Endothelial cell of umbilical vein (primary cell): Measurements from ENCODE around the gene MAMDC2. TPM values are rescaled to one million over a fixed set of nuclear protein-coding genes. Genes with fewer than 3 reads are reported as not detected.
A peak's percentile ranks its signal among the peaks of the same experiment; 100 is the strongest.

ENCODE experiments used
- BruUV-seq: library from RNA; stranded (reverse); fragments of 400-500 nt; replicated peaks from 2 replicates; lab custom pipeline; 2021; lab: Mats Ljungman, UMichigan
- CTCF ChIA-PET: fragments of 300-600, 350-600 bp; sonication (Branson Sonifier 250); formaldehyde crosslinking; loops from one replicate; lab custom pipeline; 2021; ENCODE audit warnings: antibody characterized with exemption, inconsistent platforms; lab: Charles Lee
- POLR2A ChIA-PET: fragments of 300-600, 350-600 bp; sonication (Branson Sonifier 250); formaldehyde crosslinking; loops from one replicate; lab custom pipeline; 2021; ENCODE audit warnings: antibody characterized with exemption, inconsistent platforms; lab: Charles Lee
- DNase-seq: peaks from one replicate; pipeline ENCODE4 v3.0.0-alpha.2; 2011; ENCODE audit warnings: low read depth, low spot score
- FAIRE-seq: peaks from 2 replicates; lab custom pipeline; 2011; peaks lifted over from hg19 to GRCh38; lab: Jason Lieb, UNC
- H2AFZ ChIP-seq: 2 replicates; pipeline ENCODE4 v1.6.0; 2012; ENCODE audit warnings: low read depth, low read length, control low read depth, inconsistent platforms
- H3K27ac ChIP-seq: 2 replicates; pipeline ENCODE4 v1.5.1; 2011; ENCODE audit warnings: low read depth, mild to moderate bottlenecking, control low read depth, low read length, moderate library complexity; ENCODE audit not compliant: insufficient read depth
- H3K27me3 ChIP-seq, 2 experiments: 2 replicates each; pipeline versions ENCODE4 v1.6.0 to v1.6.1; 2011; ENCODE audit warnings: low read length in 2 of 2, mixed read lengths in 1 of 2; ENCODE audit not compliant: control insufficient read depth in 2 of 2, insufficient read depth in 2 of 2
- H3K36me3 ChIP-seq, 2 experiments: 2 replicates in 1 of 2; 3 replicates in 1 of 2; pipeline ENCODE4 v1.5.1; 2011; ENCODE audit warnings: low read length in 2 of 2, mild to moderate bottlenecking in 1 of 2, moderate library complexity in 1 of 2; ENCODE audit not compliant: control insufficient read depth in 2 of 2, insufficient read depth in 2 of 2; ENCODE audit errors: extremely low read depth in 1 of 2
- H3K4me1 ChIP-seq: 3 replicates; pipeline ENCODE4 v1.5.1; 2011; ENCODE audit warnings: mild to moderate bottlenecking, low read length; ENCODE audit not compliant: control insufficient read depth, insufficient read depth; ENCODE audit errors: extremely low read depth
- H3K4me2 ChIP-seq: 2 replicates; pipeline ENCODE4 v1.6.1; 2011; ENCODE audit warnings: low read length, control low read depth, mixed read lengths; ENCODE audit not compliant: insufficient read depth
- H3K4me3 ChIP-seq, 3 experiments: fragments of 200-600 bp in 1 of 3; sonication (generic), shearing (Covaris generic) in 1 of 3; replicated peaks in 1 of 3; 2 replicates each; pipeline ENCODE4 v1.5.1; 2011 to 2016; ENCODE audit warnings: control low read depth in 3 of 3, low read length in 3 of 3, mild to moderate bottlenecking in 2 of 3, inconsistent platforms in 1 of 3, low read depth in 1 of 3, moderate library complexity in 1 of 3; ENCODE audit not compliant: insufficient read depth in 1 of 3
- H3K79me2 ChIP-seq: 2 replicates; pipeline ENCODE4 v1.6.0; 2012; ENCODE audit warnings: low read length, inconsistent platforms; ENCODE audit not compliant: control insufficient read depth, insufficient read depth
- H3K9ac ChIP-seq: replicated peaks from 2 replicates; pipeline ENCODE3; 2011; ENCODE audit warnings: low read length, control low read depth; ENCODE audit not compliant: insufficient read depth; ENCODE audit errors: extremely low read depth
- H3K9me1 ChIP-seq: replicated peaks from 3 replicates; pipeline ENCODE4 v1.6.0; 2011; ENCODE audit warnings: mild to moderate bottlenecking, low read length; ENCODE audit not compliant: control insufficient read depth, insufficient read depth; ENCODE audit errors: extremely low read depth
- H3K9me3 ChIP-seq: replicated peaks from 2 replicates; pipeline ENCODE4 v1.5.1; 2012; ENCODE audit warnings: low read length, inconsistent platforms; ENCODE audit not compliant: control insufficient read depth, insufficient read depth
- H4K20me1 ChIP-seq: replicated peaks from 2 replicates; pipeline ENCODE3; 2011; ENCODE audit warnings: mild to moderate bottlenecking, low read length; ENCODE audit not compliant: control insufficient read depth, insufficient read depth; ENCODE audit errors: extremely low read depth
- CTCF ChIP-seq, 2 donors: IDR thresholded peaks; 1 replicate in 1 of 2; 2 replicates in 1 of 2; pipeline ENCODE4 v1.5.1; 2011; ENCODE audit warnings: low read length in 2 of 2, mild to moderate bottlenecking in 2 of 2, moderate library complexity in 2 of 2, control low read depth in 1 of 2, inconsistent platforms in 1 of 2, low read depth in 1 of 2; ENCODE audit not compliant: insufficient read depth in 1 of 2; ENCODE audit errors: extremely low read depth in 1 of 2
- EZH2 ChIP-seq: IDR thresholded peaks from 2 replicates; pipeline ENCODE4 v1.6.1; 2012; ENCODE audit warnings: borderline replicate concordance, low read depth, mild to moderate bottlenecking, moderate library complexity, low read length, inconsistent platforms; ENCODE audit not compliant: severe bottlenecking
- FOS ChIP-seq: IDR thresholded peaks from 2 replicates; pipeline ENCODE4 v1.6.1; 2011; ENCODE audit warnings: mild to moderate bottlenecking, low read length, moderate library complexity, borderline replicate concordance; ENCODE audit not compliant: insufficient read depth
- GATA2 ChIP-seq: IDR thresholded peaks from 2 replicates; pipeline ENCODE4 v1.7.0; 2011; ENCODE audit warnings: low read depth, mild to moderate bottlenecking, moderate library complexity, mixed read lengths, low read length; ENCODE audit not compliant: insufficient read length, insufficient read depth
- JUN ChIP-seq: IDR thresholded peaks from 2 replicates; pipeline ENCODE4 v1.6.1; 2011; ENCODE audit warnings: borderline replicate concordance, low read depth; ENCODE audit not compliant: insufficient read length, insufficient read depth
- MAX ChIP-seq: IDR thresholded peaks from 2 replicates; pipeline ENCODE4 v1.6.1; 2011; ENCODE audit not compliant: insufficient read depth, insufficient read length
- MYC ChIP-seq: IDR thresholded peaks from one replicate; pipeline ENCODE4 v1.6.1; 2011; ENCODE audit warnings: mild to moderate bottlenecking, low read depth, low read length
- POLR2A ChIP-seq: IDR thresholded peaks from 2 replicates; pipeline ENCODE4 v1.6.1; 2012; ENCODE audit warnings: low read depth, mild to moderate bottlenecking, control low read depth, low read length
- POLR2AphosphoS5 ChIP-seq: IDR thresholded peaks from 2 replicates; pipeline ENCODE4 v1.6.1; 2012; ENCODE audit warnings: low read depth, mild to moderate bottlenecking, control low read depth, low read length, moderate library complexity; ENCODE audit not compliant: insufficient read depth
- dilution Hi-C: fragments of 300-500 bp; cut with MboI; formaldehyde crosslinking; loops from one replicate; pipeline ENCODE4 v1.15.0; 2019; ENCODE audit warnings: low sequenced_read_pairs; ENCODE audit not compliant: extremely low pct_ligation_motif_present
- intact Hi-C: fragments of 100-400 bp; cut with micrococcal nuclease; formaldehyde crosslinking; loops from one replicate; pipeline ENCODE4 v1.10.0; 2022
- polyA plus RNA-seq, 4 experiments: library from polyadenylated mRNA; depleted of rRNA in 3 of 4; stranded (reverse) in 3 of 4; unstranded in 1 of 4; fragments of >200 nt; gene quantifications; 2 replicates each; pipeline versions ENCODE4 v1.2.1 to v1.2.3, GENCODE V29; 2011 to 2012; ENCODE audit warnings: missing spikeins in 1 of 4
- total RNA-seq: library from RNA; stranded (reverse); gene quantifications from 2 replicates; pipeline ENCODE4 v1.2.3, GENCODE V29; 2021

MAMDC2 gene
- total and polyA plus RNA-seq, 2 donors (not counting 3 experiments of a cell fraction or from before 2014, with no cell fraction given): 0.60 to 1.1 TPM

- no TSS peak for BruUV-seq
- dilution Hi-C loops: no loop called here
These were observed 37.0 kb downstream of the MAMDC2 start for GRCh38 chr9:70080481-70081119.

GRCh38 chr9:70081120-70081495 lies 37.5 kb downstream of the MAMDC2 start:
- Histone ChIP-seq H4K20me1 (no peaks in the 10 kb centered on the region), H2AFZ (no peak overlapping the region), H3K79me2 (no peaks in the 10 kb centered on the region), H3K4me2 (no peak overlapping the region), H3K9me3 (no peaks in the 10 kb centered on the region), H3K9me1 (no peaks in the 10 kb centered on the region), H3K36me3 (no peaks in the 10 kb centered on the region), H3K4me1 (no peaks in the 10 kb centered on the region), H3K27ac (no peak overlapping the region), H3K27me3 (peaks cover 0 to 7% of the 10 kb centered on the region in 2 experiments), H3K4me3 (no peak overlapping the region), H3K9ac (no peak overlapping the region)
- FAIRE-seq (no peak), DNase-seq (peak; percentile 12)
- ChIA-PET POLR2A (no interaction called here), CTCF (interaction anchor here (1.3 to 2.0 kb wide), 2 partner anchors 32 to 37 kb away, joined by 3 to 8 read pairs; partner anchors contain the start of gene MAMDC2)
- dilution Hi-C loops (no loop called here), intact Hi-C loops (no loop called here)
- no TSS peak for BruUV-seq
- peak; percentile 54 for TF ChIP-seq GATA2
- no peak for TF ChIP-seq EZH2
- no peak for TF ChIP-seq POLR2A
- TF ChIP-seq POLR2AphosphoS5: no peak
- no peak for TF ChIP-seq MAX
- no peak for TF ChIP-seq CTCF (IDR thresholded peaks at IDR 0.05; ENCODE audit: extremely low read depth in 1 of 2, insufficient read depth in 1 of 2, low read depth in 1 of 2, low read length in 2 of 2)
- TF ChIP-seq FOS: no peak
- TF ChIP-seq JUN: no peak
- no peak for TF ChIP-seq MYC

More at GRCh38 chr9:70080481-70081119, 37.0 kb downstream of the MAMDC2 start:
- CTCF ChIA-PET: interaction anchor here (1.3 to 2.0 kb wide), 2 partner anchors 32 to 37 kb away, joined by 3 to 8 read pairs; partner anchors contain the start of gene MAMDC2
- POLR2A ChIA-PET: no interaction called here
- DNase-seq: peak; percentile 33
- no peak for FAIRE-seq
- H3K27ac ChIP-seq: no peak overlapping the region
- H4K20me1 ChIP-seq: no peaks in the 10 kb centered on the region
- no peak overlapping the region for H3K4me3 ChIP-seq
- H3K9ac ChIP-seq: no peak overlapping the region
- no peak overlapping the region for H3K4me2 ChIP-seq
- no peaks in the 10 kb centered on the region for H3K9me3 ChIP-seq
- peaks cover 0 to 11% of the 10 kb centered on the region in 2 experiments for H3K27me3 ChIP-seq
- H3K9me1 ChIP-seq: no peaks in the 10 kb centered on the region
- TF ChIP-seq MYC (no peak), FOS (no peak), MAX (no peak), GATA2 (no peak), JUN (no peak)
- H2AFZ ChIP-seq: no peak overlapping the region
- no peaks in the 10 kb centered on the region for H3K4me1 ChIP-seq
- intact Hi-C loops: no loop called here
- no peaks in the 10 kb centered on the region for H3K36me3 ChIP-seq
- H3K79me2 ChIP-seq: no peaks in the 10 kb centered on the region
